ENCODE data around the gene TTLL10.
"Not testable (repeated sequence)": the region's sequence is repeated elsewhere in the genome, so short reads cannot be mapped to it uniquely, and the experiment has no call there.

TTLL10 gene

DNA sequence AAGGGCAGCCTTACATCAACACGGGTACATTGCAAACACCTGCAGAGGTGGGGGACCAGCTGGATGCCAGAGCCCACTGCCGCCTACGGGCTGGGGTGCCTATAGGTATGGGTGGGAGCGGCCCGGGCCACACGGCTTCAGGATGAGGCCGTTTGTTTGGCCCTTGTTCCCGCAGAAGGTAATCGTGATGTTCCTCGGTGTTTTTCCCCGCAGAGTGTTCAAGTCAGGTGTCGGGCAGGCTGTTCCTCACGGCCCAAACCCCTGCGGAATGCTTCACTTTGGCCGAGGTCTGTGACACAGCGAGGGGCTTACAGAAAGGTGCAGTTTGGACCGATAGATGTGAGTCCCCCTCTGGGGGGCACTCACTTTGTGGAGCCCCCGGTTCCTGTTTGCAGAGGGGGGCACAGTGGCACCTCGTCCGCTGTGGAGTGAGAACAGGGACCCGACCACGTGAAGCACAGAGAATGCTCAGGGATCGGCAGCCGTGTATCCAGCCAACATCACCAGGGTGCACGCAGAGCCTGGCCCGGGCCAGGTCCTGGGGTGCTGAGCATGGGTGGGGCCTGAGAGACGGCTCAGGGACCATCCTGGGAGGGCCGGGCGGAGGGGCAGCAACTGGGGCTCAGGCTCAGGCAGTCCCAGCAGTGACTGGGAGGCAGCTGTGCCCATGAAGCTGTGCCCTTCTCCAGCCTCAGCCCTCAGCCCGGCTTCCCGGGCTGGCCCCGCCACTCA, 453 bp upstream of the TTLL10 start:
- no peak for DNase-seq

DNA sequence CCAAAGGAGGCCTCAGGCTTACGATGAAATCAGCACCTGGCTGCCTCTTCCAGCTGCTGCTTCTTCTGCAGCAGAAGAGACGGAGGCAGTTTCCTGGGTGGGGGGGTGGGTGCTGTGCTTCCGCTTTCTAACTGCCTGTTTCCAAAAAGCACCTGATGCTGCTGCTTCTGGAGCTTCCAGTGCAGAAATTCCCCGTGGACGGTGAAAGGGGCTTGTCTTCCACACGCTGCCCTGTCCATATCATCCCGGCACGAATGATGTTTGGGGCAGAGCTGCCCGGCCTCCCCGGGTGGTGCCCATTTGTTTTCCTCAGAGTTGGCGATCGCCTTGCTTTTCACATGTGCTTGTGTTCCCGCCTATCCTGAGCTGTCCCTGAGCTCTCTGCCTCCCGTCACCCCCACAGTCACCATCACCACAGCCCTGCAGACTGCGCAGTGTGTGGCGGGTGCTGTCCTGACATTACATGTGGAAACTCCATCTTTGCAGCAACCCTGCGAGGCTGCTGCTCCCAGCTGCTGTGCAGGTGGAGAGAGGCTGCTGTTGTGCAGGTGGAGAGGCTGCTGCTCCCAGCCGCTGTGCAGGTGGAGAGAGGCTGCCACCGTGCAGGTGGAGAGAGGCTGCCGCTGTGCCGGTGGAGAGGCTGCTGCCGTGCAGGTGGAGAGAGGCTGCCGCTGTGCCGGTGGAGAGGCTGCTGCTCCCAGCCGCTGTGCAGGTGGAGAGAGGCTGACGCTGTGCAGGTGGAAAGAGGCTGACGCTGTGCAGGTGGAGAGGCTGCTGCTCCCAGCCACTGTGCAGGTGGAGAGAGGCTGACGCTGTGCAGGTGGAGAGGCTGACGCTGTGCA, 1.8 kb downstream of the TTLL10 start:
- DNase-seq, result no peak

DNA sequence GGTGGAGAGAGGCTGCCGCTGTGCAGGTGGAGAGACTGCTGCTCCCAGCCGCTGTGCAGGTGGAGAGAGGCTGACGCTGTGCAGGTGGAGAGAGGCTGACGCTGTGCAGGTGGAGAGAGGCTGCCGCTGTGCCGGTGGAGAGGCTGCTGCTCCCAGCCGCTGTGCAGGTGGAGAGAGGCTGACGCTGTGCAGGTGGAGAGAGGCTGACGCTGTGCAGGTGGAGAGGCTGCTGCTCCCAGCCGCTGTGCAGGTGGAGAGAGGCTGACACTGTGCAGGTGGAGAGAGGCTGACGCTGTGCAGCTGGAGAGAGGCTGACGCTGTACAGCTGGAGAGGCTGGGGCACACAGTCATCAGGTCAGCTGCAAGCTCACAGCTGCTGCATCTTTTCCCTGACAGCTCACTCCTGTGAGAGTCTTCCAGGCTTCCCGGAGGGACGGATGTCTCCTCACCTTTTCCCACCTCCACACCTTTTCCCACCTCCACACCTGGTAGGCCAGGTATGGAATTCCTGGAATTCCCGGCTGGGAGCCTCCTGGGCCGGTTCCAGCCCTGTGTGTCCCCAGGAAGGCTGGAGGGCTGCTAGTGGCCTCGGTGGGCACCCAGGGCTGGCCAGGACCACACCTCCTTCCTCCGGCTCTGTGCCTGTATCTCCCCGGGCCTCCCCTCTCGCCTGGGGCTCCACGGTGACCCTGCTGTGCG, 2.5 kb downstream of the TTLL10 start:
- DNase-seq, result not testable (repeated sequence)

DNA sequence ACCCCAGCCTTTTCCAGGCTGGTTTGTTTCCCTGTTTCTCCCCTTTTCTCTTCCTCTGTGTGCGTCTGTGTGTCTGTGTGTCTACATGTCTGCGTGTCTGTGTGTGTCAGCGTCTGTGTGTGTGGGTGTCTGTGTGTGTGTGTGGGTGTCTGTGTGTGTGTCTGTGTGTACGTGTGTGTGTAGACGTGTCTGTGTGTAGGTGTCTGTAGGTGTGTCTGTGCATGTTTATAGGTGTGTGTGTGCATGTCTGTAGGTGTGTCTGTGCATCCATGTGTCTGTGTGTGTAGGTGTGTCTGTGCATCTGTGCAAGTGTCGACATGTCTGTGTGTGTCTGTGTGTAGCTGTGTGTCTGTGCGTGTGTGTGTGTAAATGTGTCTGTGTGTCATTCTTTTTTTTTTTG, 3.3 kb downstream of the TTLL10 start:
- no peak for DNase-seq

DNA sequence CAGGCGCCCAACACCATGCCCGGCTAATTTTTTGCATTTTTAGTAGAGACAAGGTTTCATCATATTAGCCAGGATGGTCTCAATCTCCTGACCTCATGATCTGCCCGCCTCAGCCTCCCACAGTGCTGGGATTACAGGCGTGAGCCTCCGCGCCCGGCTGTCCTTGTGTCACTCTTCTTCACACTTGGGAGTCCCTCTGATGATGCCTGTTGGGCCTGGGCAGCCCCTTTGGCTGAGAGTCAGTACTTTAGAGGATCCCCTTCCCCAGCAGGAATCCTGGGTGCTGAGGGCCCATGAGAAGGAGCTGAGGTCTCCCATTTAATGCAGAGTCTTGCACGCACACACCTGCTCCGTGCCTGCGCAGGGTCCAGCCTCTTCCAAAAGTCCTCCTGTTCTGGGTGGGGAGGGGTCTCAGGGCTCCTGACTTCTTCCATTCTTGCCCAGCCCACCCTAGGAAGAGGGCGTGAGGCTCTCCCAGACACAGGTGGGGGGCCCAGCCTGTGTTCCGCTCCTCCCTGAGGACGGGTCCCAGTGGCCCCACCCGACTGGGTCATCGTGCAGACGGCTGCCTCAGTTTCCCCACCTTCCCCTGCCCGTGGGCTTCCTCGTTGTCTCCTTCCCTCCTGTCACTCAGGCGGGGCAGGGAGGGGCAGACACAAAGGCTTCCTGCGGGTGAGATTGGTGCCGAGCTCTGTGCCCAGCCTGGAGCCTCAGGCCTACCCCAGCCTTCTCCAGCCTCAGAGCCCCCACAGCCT, 3.9 kb downstream of the TTLL10 start:
- DNase-seq, result no peak

DNA sequence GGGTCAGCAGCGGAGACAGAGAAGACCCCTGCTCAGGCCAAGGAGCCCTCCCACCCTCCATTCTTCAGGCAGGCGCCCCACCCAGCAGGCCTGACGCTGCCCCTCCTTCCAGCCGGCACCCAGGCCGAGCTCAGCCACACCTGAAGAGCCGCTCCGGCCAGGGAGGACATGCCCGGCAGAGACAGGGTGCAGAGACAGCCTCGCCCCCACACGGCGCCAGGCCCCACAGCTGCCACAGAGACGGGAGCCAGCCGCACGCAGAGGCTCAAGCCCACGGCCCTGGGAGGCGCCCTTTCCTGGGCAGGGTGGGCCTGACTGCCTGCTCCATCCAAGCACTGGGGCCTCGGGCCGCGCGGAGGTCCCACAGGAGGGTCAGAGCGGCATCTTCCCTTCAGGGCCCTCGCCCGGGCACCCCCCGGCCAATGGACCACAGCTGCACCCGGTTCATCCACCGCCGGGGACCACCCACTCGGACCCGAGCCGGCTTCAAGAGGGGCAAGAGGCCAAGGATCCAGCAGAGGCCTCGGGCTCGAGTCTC, 5.2 kb downstream of the TTLL10 start:
- DNase-seq, result no peak

DNA sequence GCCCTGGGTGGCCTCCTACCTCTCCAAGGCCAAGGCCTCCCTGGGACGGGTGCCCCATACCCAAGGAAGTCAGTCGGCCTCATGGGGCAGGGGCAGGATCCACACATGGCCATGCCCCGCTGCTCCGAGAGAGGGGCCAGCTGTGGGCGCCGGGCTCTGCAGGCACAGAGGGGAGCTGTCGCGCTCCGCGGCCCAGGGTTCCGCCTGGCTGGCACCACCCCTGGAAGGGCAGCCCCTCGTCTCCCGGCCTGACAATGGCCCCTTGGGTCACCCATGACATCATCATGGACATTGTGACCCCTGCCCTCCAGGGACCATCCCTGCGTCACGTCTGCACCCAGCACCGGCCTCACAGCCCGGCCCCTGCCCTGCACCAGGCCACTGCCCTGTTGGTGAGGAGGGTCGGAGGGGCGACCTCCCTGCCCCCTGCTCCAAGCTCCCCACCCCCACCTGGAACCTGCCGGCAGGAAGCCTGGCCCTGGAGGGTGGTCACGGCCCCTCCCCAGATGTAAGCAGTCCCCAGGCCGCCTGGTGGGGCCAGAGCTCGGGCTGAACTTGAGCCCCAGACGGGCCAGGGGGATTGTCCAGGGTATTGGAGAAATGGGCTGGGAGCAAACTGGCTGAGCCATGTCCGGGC, 5.8 kb downstream of the TTLL10 start:
- no peak for DNase-seq

DNA sequence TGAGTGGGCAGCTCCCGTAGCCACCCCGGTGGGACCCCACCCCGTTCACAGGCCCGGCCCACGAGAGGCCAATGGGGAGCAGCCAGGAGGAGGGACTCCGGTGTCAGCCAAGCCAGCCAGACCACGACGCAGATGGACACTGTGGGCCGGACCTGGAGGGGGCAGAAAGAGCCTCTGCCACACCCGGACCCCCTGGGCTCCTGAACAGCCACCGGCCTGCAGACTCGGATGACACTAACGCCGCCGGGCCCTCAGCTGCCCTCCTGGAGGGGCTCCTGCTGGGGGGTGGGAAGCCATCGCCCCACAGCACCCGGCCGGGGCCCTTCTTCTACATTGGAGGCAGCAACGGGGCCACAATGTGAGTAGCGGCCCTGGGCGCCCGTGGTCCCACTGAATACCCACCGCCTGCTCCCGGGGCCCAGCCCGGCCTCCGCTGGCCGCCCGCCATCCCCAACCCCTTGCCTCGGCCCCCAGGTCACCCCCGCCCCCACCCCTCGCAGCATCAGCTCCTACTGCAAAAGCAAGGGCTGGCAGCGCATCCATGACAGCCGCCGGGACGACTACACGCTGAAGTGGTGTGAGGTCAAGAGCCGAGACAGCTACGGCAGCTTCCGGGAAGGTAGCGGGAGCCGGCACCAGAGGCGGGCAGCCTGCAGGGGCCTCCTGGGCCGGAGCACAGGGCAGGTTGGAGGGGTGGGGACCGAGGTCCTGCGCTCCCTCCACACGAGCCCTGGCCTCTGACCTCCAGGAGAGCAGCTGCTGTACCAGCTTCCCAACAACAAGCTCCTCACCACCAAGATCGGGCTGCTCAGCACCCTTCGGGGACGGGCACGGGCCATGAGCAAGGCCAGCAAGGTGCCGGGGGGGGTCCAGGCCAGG, 6.5 kb downstream of the TTLL10 start:
- DNase-seq, result no peak

DNA sequence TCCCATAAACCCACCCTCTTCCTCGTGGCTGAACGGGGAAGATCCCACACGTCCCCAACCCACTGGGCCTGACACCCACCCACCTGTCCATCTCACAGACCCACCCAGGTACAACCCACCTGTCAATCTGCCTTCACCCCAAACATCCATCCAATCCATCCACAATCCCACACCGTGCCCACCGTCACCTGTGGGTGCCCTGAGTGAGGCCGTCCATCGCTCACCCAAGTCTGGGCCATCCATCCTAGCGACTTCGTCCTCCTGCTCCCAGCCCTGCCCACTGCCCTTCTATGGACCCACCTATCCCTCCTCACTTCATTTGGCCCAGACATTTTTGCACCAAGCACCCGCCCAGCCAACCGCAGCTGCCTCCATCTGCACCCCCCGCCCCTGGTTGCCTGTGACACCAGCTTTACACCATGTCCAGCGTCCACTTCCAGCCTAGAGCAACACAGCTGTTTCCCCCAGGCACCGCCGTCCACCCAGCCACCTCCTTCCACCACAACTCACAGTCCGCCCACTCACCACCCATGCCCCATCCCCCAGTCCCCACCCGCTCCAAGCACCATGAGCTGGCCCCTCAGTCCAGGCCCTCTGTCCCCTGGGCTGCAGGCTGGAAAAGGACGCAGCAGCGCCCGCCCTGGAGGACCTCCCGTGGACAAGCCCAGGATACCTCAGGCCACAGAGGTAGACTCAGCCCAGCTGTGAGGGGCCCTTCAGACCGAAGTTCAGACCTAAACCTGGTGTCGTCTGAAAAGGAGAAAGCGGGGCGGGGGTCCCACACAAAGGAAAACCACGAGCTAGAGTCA, 7.7 kb downstream of the TTLL10 start:
- DNase-seq, result no peak

DNA sequence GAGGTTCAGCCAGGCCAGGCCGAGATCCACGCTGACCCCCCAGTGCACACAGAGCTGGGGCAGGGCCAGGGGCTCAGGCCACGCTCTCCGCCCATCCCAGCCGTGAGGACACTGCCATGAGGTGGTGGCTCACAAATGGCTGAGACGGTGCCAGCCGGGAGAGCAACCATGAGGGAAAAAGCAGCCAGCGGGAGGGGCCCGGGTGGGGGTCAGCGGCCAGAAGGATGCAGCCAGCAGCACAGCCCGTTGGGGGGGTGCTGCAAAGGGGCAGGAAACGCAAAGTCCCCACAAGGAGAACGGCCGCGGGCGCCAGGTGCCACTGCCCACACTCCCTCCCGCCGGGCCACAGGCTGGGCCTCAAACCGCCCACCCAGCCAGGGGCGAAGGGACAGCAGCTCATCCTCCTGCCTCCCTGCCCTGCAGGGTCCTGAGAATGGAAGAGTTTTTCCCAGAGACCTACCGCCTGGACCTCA, 8.3 kb downstream of the TTLL10 start:
- no peak for DNase-seq

DNA sequence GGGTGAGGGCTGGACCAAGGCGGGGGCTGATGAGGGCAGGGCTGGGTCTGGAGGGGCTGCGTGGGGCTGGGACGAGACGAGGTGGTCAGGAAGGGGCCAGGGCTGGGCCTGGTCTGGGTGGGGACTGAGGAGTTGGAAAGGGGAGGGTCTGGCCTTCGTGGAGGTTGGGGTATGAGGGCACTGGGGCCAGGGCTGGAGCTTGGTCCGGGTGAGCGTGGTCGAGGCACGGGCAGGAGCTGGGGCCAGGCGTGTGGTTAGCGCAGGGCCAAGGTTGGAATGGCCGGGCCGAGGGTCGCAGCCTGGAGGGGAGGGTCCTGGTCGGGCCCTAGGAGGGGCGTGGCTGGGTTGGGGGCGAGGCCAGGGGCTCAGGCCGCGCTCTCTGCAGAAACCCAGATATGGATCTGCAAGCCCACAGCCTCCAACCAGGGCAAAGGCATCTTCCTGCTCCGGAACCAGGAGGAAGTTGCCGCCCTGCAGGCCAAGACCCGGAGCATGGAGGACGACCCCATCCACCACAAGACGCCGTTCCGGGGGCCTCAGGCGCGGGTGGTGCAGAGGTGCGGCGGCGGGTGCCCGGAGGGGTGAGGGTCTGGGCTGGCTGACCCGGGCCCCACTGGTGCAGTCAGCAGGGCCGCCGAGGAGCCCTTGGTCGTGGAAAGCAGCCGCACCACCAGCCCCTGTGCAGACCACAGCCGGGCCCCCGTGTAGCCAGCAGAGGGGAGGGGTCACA, 9.0 kb downstream of the TTLL10 start:
- no peak for DNase-seq

DNA sequence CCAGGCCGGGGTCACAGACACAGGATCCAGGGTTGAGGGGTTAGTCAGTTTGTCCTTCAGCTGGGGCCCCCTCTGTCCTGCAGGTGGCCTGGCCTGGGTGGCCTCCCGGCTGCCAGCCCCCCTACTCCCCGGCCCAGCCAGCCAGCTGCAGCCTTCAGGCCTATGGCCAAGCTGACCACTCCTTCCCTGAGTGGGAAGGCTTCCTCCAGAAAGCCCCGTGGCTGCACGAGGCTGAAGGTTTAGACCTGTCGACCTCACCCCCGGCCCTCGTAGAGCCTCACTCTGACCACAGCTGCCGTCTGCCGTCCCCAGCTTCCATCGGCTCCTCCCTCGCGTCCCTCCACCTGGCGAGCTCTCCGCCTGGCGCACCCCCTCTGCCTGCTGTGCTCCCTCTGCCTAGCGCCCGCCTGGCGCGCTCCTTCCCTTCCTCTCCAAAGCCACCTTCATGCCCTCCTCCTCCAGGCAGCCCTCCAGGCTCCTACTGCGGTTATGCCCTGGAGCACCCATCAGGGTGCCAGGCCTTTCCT, 9.6 kb downstream of the TTLL10 start:
- DNase-seq, result no peak

DNA sequence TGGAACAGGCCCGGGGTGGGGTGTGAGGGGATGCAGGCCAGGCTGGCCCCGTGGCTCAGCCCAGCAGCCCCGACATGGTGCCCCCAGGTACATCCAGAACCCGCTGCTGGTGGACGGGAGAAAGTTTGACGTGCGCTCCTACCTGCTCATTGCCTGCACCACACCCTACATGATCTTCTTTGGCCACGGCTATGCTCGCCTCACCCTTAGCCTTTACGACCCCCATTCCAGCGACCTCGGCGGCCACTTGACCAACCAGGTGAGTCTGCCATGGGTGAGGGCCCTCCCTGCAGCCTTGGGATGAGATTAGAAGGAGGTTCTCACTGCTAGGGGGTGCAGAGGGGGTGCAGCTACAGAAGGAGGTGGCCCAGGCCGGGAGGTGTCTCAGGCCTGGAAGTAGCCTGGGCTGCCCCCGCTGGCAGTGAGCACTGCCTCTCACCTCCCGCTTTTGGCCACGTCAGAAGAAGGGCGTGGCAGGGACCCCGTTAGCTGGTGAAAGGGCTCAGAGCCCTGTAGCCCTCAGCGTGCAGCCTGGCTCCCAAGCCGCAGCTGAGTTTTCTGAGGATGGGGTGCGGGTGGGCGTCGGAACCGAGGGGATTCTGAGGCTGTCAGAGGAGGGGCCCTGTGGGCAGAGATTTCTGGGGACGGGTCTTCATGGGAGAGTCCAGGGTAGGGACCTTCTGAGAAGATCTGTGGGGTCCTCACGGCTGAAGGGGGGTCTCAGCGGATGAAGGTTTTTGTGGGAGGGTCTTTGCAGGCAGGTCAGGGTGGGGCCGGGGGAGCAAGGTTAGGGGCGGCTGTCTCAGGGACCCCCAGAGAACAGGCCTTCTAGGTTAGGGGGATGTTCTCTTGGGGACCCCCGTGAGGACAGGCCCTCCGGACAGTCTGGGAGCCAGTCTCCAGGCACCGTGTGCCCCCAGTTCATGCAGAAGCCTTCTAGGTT, 10.4 kb downstream of the TTLL10 start:
- DNase-seq, result no peak

DNA sequence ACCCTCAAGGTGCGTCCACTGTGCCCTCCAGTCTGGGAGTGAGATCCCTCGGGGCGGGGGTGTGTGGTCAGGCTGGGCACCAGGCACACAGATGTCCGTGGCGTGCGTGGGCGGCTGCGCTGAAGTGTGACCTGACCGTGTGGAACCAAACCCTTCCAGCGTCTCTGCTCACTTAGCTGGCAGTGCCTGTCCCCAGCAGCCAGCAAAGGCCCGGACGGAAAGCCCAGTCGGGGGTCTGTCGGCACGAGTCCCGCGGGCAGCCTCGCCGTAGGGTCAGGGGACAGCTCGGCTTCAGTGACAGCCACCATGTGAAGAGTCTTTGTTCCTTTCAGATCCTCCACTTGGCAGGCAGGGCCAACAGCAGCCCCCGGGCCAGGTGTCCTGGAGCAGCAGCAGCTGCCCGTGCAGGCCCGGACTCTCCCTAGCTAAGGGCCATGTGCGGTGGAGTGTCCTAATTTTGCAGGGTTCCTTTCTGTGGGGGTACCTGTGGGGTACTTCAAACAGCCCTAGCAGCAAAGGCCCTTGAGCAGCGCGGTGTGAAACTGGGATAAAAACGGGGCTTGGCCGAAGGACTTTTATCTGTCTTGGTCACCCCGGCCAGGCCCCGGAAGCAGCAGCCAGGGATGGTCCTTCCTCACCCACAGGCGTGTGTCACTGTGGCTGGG, 11.6 kb downstream of the TTLL10 start:
- DNase-seq, result no peak

DNA sequence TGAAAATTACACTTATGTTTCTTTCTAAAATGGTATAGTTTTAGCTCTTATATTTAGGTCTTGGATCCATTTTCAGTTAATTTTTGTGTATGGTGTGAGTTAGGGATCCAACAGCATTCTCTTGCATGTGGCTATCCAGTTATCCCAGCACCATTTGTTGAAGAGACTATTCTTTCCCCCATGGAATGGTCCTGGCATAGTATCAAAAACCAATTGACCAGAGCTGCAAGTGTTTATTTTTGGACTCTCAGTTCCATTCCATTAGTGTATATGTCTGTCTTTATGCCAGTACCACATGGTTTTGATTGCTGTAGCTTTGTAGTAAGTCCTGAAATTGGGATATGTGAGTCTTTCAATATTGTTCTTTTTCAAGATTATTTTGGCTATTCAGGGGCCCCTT, 14.3 kb downstream of the TTLL10 start:
- no peak for DNase-seq

DNA sequence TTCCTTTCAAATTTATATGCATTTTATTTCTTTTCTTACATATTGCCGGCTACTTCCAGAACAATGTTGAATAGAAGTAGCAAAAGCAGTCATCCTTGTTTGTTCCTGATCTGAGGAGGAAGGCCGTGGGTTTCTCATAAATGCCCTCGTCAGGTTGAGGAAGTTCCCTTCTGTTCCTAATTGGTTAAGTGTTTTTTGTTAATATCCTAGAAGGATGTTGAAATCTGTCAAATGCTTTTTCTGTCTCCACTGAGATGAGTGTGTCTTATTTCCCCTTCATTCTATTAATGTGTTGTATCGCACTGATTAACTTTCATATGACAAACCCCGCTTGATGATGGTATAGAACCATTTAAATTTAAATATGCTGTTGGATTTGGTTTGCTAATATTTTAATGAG, 15.4 kb downstream of the TTLL10 start:
- no peak for DNase-seq

DNA sequence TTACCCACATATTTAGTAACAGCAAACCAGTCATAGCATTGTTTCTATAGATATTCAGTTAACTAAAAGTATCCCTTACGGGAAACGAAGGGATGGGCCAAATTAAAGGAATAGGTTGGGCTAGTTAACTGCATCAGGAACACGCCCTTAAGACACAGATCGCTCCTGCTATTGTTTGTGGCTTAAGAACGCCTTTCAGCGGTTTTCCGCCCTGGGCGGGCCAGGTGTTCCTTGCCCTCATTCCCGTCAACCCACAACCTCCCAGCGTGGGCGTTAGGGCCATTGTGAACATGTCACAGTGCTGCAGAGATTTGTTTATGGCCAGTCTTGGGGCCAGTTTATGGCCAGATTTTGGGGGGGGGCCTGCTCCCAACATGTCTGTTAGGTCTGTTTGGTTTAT, 18.1 kb downstream of the TTLL10 start:
- no peak for DNase-seq

Data from activated CD4-positive, alpha-beta T cell treated with anti-CD3 and anti-CD28 coated beads, Interleukin-2, amount 50 U/mL, for 48 hours (primary cell).